HL-60/S4 treated with phorbol 12-myristate 13-acetate at 8.2 ng/mL for 4 days and 3 days (cell line): Measurements from ENCODE around the gene WFIKKN1.

Experiments used
- in situ Hi-C: fragments of 300-500 bp; cut with MboI; formaldehyde crosslinking; loops from 2 replicates; pipeline ENCODE4 v1.15.0; 2022; ENCODE audit warnings: low sequenced_read_pairs

The WFIKKN1 gene

GRCh38 chr16:630815-631405, at the start of gene WFIKKN1:
Gene WFIKKN1, plus strand, starts transcription at chr16:630985. Its CDS starts 269 bp downstream, at chr16:631254.
- in situ Hi-C loops = no loop called here

GRCh38 chr16:582218-582613, 48.6 kb upstream of the WFIKKN1 start:
- in situ Hi-C loops = no loop called here

DNA sequence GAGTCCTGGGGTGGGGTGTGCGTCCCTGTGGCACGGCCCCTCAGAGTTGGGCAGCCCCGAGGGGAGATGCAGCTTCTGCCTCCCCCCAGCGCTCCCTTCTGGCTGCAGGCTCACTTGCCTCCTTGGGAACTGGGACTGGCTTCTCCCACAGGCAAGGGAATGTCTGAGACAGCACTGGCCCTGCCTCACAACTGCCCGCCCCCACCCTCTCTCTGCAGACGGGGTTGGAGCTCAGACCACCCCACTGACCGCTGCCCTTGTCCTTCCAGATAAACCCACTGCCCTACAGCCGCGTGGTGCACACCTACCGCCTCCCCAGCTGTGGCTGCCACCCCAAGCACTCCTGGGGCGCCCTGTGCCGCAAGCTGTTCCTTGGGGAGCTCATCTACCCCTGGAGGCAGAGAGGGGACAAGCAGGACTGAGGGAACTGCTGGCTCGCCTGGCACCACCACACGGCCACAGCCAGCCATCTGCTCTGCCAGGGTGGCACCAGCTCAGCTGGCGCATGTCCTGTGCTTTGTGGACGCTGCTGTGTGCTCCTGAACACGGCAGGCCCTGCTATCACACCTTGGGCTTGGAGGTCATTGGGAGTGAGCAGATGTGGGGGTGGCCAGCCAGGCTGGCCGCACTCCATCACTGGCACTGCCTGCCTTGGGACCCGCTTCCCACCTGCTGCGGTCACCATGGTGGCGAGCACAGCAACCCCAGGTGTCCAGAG, 48.0 kb upstream of the WFIKKN1 start:
- in situ Hi-C loops = no loop called here

GRCh38 chr16:583470-583814, 47.3 kb upstream of the WFIKKN1 start:
- in situ Hi-C loops = no loop called here

GRCh38 chr16:583815-584591, 46.8 kb upstream of the WFIKKN1 start:
- in situ Hi-C loops = no loop called here

- in situ Hi-C loops = no loop called here
These were observed 45.4 kb upstream of the WFIKKN1 start for GRCh38 chr16:585351-585750.

GRCh38 chr16:586047-586644, 44.6 kb upstream of the WFIKKN1 start:
- in situ Hi-C loops = no loop called here

DNA sequence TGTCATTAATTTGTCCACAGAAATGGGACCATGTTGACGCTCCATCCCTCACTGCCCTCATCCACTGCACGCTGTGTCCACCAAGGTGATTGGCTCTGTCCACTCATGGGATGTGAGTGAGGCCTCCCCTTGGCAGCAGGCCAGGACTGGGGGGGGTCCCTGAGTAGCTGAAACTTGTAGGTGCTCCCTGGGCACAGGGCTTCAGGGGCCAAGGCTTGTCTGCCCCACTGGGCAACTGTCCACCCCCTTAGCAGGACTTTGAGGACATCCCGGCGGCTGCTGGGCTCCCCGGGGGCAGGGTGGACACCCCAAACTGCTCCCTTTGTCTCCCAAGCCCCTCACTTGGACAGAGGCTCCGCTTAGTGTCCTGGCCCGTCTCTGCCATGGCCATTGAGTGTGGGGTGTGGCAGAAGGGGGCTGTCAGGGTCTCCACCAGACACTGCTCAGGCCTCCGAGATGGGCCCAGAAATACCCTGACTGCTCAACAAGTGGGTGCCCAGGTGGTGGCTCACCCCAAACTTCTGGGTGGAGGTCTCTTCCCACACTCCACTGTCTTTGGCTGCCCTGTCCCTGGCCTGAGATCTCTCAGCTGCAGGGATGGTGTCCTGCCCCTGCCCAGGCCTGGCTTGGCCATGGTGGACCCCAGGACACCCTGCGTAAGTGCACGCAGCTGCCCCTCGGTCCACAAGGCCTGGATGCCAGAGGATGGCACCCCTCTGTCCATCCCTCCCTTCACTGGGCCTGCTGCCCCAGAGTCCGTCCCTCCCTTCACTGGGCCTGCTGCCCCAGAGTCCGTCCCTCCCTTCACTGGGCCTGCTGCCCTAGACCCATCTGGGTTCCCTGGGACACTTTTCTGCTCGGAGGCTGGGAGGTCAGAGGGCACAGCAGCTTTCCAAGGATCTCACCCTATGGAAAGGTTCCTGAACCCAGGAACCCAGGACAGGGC, 43.9 kb upstream of the WFIKKN1 start:
- in situ Hi-C loops = no loop called here

GRCh38 chr16:588639-588888, 42.2 kb upstream of the WFIKKN1 start:
- in situ Hi-C loops = no loop called here

DNA sequence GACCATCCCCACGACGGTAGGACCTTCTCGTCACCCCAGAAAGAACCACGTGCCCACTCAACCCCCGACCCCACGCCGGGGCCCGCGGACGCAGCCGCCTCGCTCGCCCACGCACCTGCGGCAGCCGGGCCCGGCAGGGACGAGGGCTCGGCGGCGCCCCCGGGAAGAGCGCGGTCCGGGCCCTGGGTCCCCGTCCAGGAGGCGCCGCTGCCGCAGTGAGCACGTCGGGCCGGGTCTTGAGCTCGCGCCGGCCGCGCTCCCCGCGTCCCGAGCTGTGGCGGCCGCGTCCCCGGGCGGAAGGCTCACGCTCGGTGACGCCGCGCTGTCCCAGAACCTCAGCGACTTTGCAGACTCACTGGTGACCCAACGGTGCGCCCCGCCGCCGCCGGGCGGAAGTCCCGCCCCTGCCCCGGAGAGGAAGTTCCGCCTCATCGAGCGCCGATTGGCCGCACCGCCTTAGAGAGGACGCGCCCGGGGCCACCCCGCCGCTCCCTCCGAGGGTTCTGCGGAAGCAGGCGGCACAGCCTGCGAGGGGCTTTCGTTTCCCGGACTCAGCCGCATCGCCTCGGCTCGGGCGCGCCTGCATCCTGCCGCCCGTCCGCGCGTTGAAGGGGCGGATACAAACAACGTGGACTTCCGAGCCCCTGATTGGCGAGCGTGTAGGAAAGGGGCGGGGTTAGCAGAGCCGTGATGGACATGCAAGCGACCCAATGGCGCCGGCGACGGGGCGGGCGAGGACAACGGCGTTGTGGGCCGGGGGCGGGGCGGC, 41.7 kb upstream of the WFIKKN1 start:
- in situ Hi-C loops = no loop called here

DNA sequence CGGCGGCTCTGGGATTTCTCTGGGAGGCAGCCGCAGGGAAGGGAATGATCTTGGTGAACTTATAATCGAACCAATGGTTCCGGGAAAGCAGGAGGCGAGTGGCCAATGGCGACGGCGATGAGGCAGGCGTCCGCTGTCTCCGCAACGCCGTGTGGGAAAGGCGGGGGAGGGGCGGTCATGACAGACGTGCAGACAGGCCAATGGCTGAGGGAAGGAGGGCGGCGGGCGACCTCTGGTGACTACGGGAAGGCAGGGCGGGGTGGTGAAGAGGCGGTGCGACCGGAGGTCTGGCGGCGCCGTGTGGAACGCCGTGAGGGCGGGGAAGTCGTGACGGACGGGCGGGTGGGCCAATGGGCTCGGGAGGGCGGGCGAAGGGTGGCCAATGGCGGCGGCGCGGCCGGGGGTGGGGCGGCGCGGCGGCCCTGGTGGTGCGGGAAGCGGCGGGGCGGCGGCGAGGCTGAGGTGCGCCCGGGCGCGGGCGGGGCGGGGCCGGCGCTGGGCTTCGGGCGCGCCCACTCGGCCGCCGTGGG, 41.1 kb upstream of the WFIKKN1 start, which contains the start of gene RAB40C:
RAB40C (plus strand) TSS at position 409 of the 530 bp plus-strand sequence. CDS start 226 bp downstream, outside the sequence.
- in situ Hi-C loops = no loop called here

DNA sequence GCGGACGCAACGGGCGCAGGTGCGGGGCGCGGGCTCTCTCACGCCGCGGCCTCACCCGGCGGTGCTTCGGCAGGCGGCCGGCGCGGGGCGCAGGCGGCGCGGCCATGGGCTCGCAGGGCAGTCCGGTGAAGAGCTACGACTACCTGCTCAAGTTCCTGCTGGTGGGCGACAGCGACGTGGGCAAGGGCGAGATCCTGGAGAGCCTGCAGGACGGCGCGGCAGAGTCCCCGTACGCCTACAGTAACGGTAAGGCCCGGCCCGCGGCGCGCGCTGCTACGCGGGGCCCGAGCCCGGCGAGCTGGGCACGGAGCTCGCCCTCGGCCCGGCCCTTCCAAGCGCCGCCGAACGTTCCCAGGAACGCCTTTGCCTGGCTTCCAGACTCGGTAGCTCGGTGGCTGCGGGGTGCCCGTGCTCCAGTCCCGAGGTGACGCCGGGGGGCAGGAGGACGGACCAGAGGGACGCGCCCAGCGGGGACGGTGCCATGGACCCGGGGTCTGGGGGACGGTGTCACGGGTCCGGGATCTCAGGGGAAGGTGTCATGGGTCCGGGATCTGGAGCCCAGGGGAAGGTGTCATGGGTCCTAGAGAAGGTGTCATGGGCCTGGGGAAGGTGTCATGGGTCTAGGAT, 40.5 kb upstream of the WFIKKN1 start:
- in situ Hi-C loops = no loop called here

GRCh38 chr16:590815-591200, 40.0 kb upstream of the WFIKKN1 start:
- in situ Hi-C loops = no loop called here

DNA sequence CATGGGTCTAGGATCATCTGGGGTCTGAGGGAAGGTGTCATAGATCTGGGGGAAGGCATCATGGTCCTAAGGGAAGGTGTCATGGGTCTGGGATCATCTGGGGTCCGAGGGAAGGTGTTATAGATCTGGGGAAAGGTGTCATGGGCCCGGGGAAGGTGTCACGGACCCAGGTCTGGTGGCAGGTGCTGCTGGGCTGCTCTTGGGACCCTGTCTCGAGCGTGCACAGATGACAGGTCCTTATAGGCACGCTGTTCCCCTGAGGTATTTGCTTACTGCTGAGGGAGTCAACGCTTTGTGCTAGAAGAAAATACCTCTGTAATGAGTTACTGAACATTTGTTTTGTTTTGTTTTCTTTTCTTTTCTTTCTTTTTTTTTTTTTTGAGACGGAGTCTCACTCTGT, 39.6 kb upstream of the WFIKKN1 start:
- in situ Hi-C loops = no loop called here

DNA sequence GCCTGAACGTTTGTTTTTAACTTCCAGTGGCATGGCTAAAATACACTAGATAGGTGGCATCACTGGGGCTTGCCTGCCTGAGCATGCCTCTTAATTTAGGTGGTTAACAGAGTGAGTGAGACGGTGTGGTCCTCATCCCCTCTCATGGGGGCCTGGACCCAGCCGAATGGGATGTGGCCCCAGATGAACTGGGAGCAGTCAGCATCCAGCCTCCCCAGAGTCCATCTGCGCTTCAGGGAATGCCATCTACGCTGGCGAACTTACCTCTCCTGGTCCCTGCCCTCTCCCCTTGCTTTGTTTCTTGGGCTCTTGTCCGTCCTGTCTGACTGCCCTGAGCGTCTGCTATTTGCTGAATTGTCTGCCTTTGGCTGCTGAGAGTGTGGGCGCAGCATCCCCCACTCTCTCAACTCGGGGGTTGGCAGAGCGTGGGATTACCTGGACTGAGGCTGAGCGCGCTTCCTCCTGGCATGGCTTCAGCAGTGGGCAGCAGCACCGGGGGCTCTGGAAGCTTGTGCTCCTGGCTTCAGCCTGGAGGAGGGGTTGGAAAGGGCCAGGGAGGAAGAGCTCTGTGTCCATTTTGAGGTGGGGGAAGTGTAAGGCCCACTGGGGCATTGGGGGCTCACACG, 38.8 kb upstream of the WFIKKN1 start:
- in situ Hi-C loops = no loop called here

- in situ Hi-C loops = no loop called here
These were observed 38.1 kb upstream of the WFIKKN1 start for GRCh38 chr16:592518-593306.

DNA sequence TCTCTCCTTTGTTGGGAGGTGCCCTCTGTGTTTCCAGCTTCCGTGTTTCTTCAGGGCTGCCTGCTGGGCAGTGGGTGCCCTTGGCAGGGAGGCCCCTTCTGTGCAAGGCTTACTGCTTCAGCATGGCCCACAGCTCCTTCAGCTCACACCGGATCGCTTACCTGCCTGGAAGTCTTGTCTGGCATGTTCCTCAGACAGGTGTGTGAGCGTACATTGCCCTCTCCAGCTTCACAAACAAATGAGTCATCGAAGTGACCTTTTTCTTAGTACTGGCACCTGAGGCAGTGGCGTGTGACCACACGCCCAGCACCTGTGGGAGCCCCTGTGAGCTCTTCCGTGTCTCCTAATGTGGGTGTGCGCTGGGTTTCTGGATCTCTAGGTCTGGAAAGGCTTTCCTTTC, 37.4 kb upstream of the WFIKKN1 start:
- in situ Hi-C loops = no loop called here

DNA sequence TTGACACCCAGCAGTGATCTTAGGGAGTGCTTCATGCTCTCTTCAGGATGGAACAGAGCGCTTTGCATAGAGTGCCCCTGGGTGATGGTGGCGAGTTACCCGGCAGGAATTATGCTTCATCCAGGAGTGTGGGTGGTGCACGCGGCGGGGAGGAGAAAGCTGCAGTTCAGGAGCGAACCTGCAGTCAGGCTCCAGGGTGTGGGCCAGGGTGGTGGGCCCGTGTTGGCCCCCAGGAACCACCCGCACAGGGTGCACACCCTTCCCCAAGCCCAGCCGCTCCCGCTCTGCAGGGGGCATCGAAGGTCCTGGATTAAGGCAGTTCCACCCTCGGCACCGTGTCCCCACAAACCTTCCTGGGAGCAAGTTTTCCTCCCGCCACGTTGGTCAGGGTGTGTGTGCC, 37.0 kb upstream of the WFIKKN1 start:
- in situ Hi-C loops = no loop called here
